Left cardiac atrium (tissue), 4 donors: ENCODE data around the gene MACROD2. TPM values are rescaled to one million over a fixed set of nuclear protein-coding genes. Genes with fewer than 3 reads are reported as not detected.

Experiments used
- ATAC-seq, 2 donors: fragments of 200-7000 bp; cut with Tn5 transposase; one replicate each; pipeline ENCODE4 v1.9.1; 2020; ENCODE audit warnings: mild to moderate bottlenecking in 2 of 2, moderate library complexity in 2 of 2
- DNase-seq: peaks from one replicate; pipeline ENCODE4 v3.0.0-alpha.2; 2020
- intact Hi-C, 2 donors: fragments of 100-400 bp; cut with DNase I; formaldehyde crosslinking; loops; one replicate each; pipeline versions ENCODE4 v1.14.1 to v1.15.1; 2022 to 2023
- total RNA-seq, 2 donors: library from RNA; stranded (reverse); fragmentation: NEBNext Ultra II Directional; extraction: Animal tissue kit (Norgen Biotek cat#: 25700); gene quantifications; one replicate each; pipeline ENCODE4 v1.2.1, GENCODE V29; 2021
- donor health status: DM: no; HTN: yes; CAD: no.
- donor health status: DM: no; HTN: yes; CAD: no; lungs with severe emphysema.
- donor health status: DM: yes; HTN: yes; CAD: no.
- donor health status: Dilated cardiomyopathy.

MACROD2 gene
- total RNA-seq, 2 donors from 2014 or later, result 1.3 to 2.6 TPM

- DNase-seq, result no peak
- intact Hi-C loops, result loop anchor here in 1 of 2 donors (10.0 kb wide), 1 partner anchor 815 kb away; no protein-coding TSS in a partner anchor
- ATAC-seq, result no peak
Observed at GRCh38 chr20:15909995-15910394, 1914.7 kb downstream of the MACROD2 start.

GRCh38 chr20:15911581-15911980, 1916.3 kb downstream of the MACROD2 start:
- ATAC-seq (no peak), DNase-seq (no peak)
- intact Hi-C loops, result loop anchor here in 1 of 2 donors (10.0 kb wide), 1 partner anchor 817 kb away; no protein-coding TSS in a partner anchor

GRCh38 chr20:15913391-15914025, 1918.2 kb downstream of the MACROD2 start:
- intact Hi-C loops, result loop anchor here in 1 of 2 donors (10.0 kb wide), 1 partner anchor 819 kb away; no protein-coding TSS in a partner anchor
- DNase-seq (no peak), ATAC-seq (no peak)

- intact Hi-C loops, result loop anchor here in 1 of 2 donors (10.0 kb wide), 1 partner anchor 822 kb away; no protein-coding TSS in a partner anchor
- ATAC-seq (no peak), DNase-seq (no peak)
Observed at GRCh38 chr20:15916623-15917022, 1921.3 kb downstream of the MACROD2 start.

GRCh38 chr20:15917283-15917682, 1922.0 kb downstream of the MACROD2 start:
- intact Hi-C loops, result loop anchor here in 1 of 2 donors (10.0 kb wide), 1 partner anchor 822 kb away; no protein-coding TSS in a partner anchor
- DNase-seq (no peak), ATAC-seq (no peak)

- ATAC-seq (no peak), DNase-seq (no peak)
- intact Hi-C loops, result loop anchor here in 1 of 2 donors (10.0 kb wide), 1 partner anchor 824 kb away; no protein-coding TSS in a partner anchor
Observed at GRCh38 chr20:15918631-15919030, 1923.3 kb downstream of the MACROD2 start.

GRCh38 chr20:15919118-15919517, 1923.8 kb downstream of the MACROD2 start:
- ATAC-seq, result no peak
- intact Hi-C loops, result loop anchor here in 1 of 2 donors (10.0 kb wide), 1 partner anchor 824 kb away; no protein-coding TSS in a partner anchor
- no peak for DNase-seq

- intact Hi-C loops, result no loop called here
- no peak for DNase-seq
- ATAC-seq, result no peak
Observed at GRCh38 chr20:15921930-15922329, 1926.6 kb downstream of the MACROD2 start.

- ATAC-seq, result no peak
- intact Hi-C loops, result no loop called here
- DNase-seq, result no peak
Observed at GRCh38 chr20:15922556-15922955, 1927.2 kb downstream of the MACROD2 start.

- intact Hi-C loops, result no loop called here
- ATAC-seq (no peak), DNase-seq (no peak)
Observed at GRCh38 chr20:15923030-15923776, 1927.9 kb downstream of the MACROD2 start.

- intact Hi-C loops, result no loop called here
- no peak for ATAC-seq
Observed at GRCh38 chr20:15924556-15924955, 1929.2 kb downstream of the MACROD2 start.

GRCh38 chr20:15925376-15925775, 1930.1 kb downstream of the MACROD2 start:
- ATAC-seq, result no peak
- no peak for DNase-seq
- intact Hi-C loops, result no loop called here

More at GRCh38 chr20:15924556-15924955, 1929.2 kb downstream of the MACROD2 start:
- no peak for DNase-seq

- intact Hi-C loops, result no loop called here
- ATAC-seq, result no peak
- no peak for DNase-seq
Observed at GRCh38 chr20:15927893-15928650, 1932.8 kb downstream of the MACROD2 start.

- intact Hi-C loops, result no loop called here
- no peak for ATAC-seq
- DNase-seq, result no peak
Observed at GRCh38 chr20:15928946-15929345, 1933.6 kb downstream of the MACROD2 start.

- peak; percentile 53 to 63 for ATAC-seq
- intact Hi-C loops, result no loop called here
Observed at GRCh38 chr20:15930311-15931305, 1935.3 kb downstream of the MACROD2 start.

GRCh38 chr20:15931897-15932296, 1936.6 kb downstream of the MACROD2 start:
- DNase-seq (no peak), ATAC-seq (no peak)
- intact Hi-C loops, result no loop called here

More at GRCh38 chr20:15930311-15931305, 1935.3 kb downstream of the MACROD2 start:
- no peak for DNase-seq

- no peak for DNase-seq
- intact Hi-C loops, result no loop called here
- no peak for ATAC-seq
Observed at GRCh38 chr20:15937179-15937578, 1941.9 kb downstream of the MACROD2 start.

- DNase-seq, result no peak
- intact Hi-C loops, result no loop called here
- no peak for ATAC-seq
Observed at GRCh38 chr20:15938847-15939246, 1943.5 kb downstream of the MACROD2 start.
